ENCODE measurements around the gene FGD6. TPM values are rescaled to one million over a fixed set of nuclear protein-coding genes. Genes with fewer than 3 reads are reported as not detected.

FGD6 gene
- total and polyA plus RNA-seq, 2 donors (not counting 1 experiment from before 2014, with no cell fraction given), result 1.2 to 8.4 TPM

DNA sequence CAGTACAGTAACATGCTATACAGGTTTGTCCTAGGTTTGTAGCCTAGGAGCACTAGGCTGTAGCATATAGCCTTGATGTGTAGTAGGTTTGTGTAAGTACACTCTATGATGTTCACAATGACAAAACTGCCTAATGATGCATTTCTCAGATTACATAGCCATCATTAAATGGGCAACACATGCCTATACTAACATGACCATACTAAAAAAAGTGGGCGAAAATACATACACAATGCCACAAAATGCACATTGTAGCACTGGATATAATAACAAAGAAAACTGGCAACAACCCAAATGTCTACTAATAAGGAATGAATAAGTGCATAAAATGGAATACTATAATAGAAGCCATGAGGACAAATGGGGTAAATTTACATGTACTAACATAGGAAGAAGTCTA, 182.5 kb downstream of the FGD6 start:
- WGBS (ENCODE audit: insufficient coverage), result no CpG with 5 or more reads among the region's 1 CpG
- ChIA-PET POLR2A (no interaction called here), CTCF (no interaction called here)
- H3K27me3 Mint-ChIP-seq, result no peaks in the 10 kb centered on the region
- intact Hi-C loops (cut with micrococcal nuclease), result no loop called here
- Histone ChIP-seq H3K79me2 (ENCODE audit: control insufficient read depth, insufficient read depth, low read length) (no peaks in the 10 kb centered on the region), H4K20me1 (ENCODE audit: control insufficient read depth, insufficient read depth, low read length, poor library complexity, severe bottlenecking) (no peaks in the 10 kb centered on the region), H3K9ac (ENCODE audit: low read length) (no peak overlapping the region), H3K4me2 (replicated peaks; ENCODE audit: low read depth, low read length, poor library complexity, severe bottlenecking) (no peak overlapping the region), H2AFZ (ENCODE audit: insufficient read depth, low read depth, low read length, poor library complexity, severe bottlenecking) (no peak overlapping the region), H3K4me3 (ENCODE audit: control extremely low read depth in 1 of 5, extremely low read depth in 1 of 5, insufficient read depth in 1 of 5, low read depth in 2 of 5, low read length in 4 of 5) (no peak overlapping the region), H3K27me3 (replicated peaks in 1 of 4; ENCODE audit: control extremely low read depth in 1 of 4, control insufficient read depth in 3 of 4, insufficient read depth in 4 of 4, low read length in 3 of 4) (no peaks in the 10 kb centered on the region), H3K36me3 (replicated peaks in 1 of 2; ENCODE audit: control extremely low read depth in 1 of 2, control insufficient read depth in 1 of 2, extremely low read depth in 1 of 2, insufficient read depth in 2 of 2, low read length in 1 of 2) (peaks cover 15 to 22% of the 10 kb centered on the region in 2 experiments), H3K9me3 (ENCODE audit: control extremely low read depth in 1 of 3, control insufficient read depth in 2 of 3, insufficient read depth in 1 of 3, low read length in 2 of 3) (no peaks in the 10 kb centered on the region), H3K4me1 (ENCODE audit: control insufficient read depth in 2 of 2, insufficient read depth in 2 of 2, low read length in 2 of 2) (no peaks in the 10 kb centered on the region), H3K27ac (ENCODE audit: low read length in 2 of 2) (no peak overlapping the region)
- DNase-seq (no peak), ATAC-seq (ENCODE audit: low read depth) (no peak)
- H3K4me1 Mint-ChIP-seq, result peaks cover 1% of the 10 kb centered on the region
- no peak overlapping the region for H3K27ac Mint-ChIP-seq
- H3K9me3 Mint-ChIP-seq (ENCODE audit: insufficient read depth), result no peaks in the 10 kb centered on the region
- no peak overlapping the region for H3K4me3 Mint-ChIP-seq
- no peak for TF ChIP-seq EZH2 (IDR thresholded peaks at IDR 0.05; ENCODE audit: borderline replicate concordance, insufficient read depth, low read depth, low read length, poor library complexity, severe bottlenecking)
- no peak for TF ChIP-seq CTCF (IDR thresholded peaks at IDR 0.05)

Other genes starting within 250 kb of the FGD6 start
- 41.7 and 42.0 TPM in 2 replicates for gene NDUFA12, start 213.8 kb downstream of the FGD6 start, total RNA-seq
- gene NDUFA12, start 213.8 kb downstream of the FGD6 start, polyA plus RNA-seq, result 51.8 and 66.5 TPM in 2 replicates
- 53.9 and 55.4 TPM in 2 replicates for gene NR2C1, start 143.8 kb downstream of the FGD6 start, total RNA-seq
- 31.2 and 53.3 TPM in 2 replicates for gene NR2C1, start 143.8 kb downstream of the FGD6 start, polyA plus RNA-seq
- 61.8 and 69.3 TPM in 2 replicates for gene VEZT, start 340 bp upstream of the FGD6 start, total RNA-seq
- gene VEZT, start 340 bp upstream of the FGD6 start, polyA plus RNA-seq, result 19.9 and 21.2 TPM in 2 replicates